SK-N-SH (cell line): ENCODE measurements around the gene MAPK1.

Experiments used
- EZH2phosphoT487 ChIP-seq: fragments of 200-600 bp; sonication (generic); IDR thresholded peaks from 2 replicates; pipeline ENCODE4 v1.6.1; 2017; ENCODE audit warnings: low read depth, mixed run types, mild to moderate bottlenecking, antibody characterized with exemption, moderate library complexity, borderline replicate concordance
- GABPA ChIP-seq: IDR thresholded peaks from 2 replicates; pipeline ENCODE4 v1.4.0; 2012; ENCODE audit warnings: low read depth, mild to moderate bottlenecking
- MXI1 ChIP-seq: IDR thresholded peaks from 2 replicates; pipeline ENCODE4 v1.6.1; 2012; ENCODE audit warnings: mild to moderate bottlenecking, low read depth, low read length, improper control_type of control experiment
- POLR2AphosphoS5 ChIP-seq: IDR thresholded peaks from 2 replicates; pipeline ENCODE4 v1.6.1; 2012; ENCODE audit warnings: low read depth, low read length
- RAD21 ChIP-seq: IDR thresholded peaks from 2 replicates; pipeline ENCODE4 v1.6.1; 2012; ENCODE audit warnings: mild to moderate bottlenecking, low read length
- RCOR1 ChIP-seq: fragments of 150-350 bp; IDR thresholded peaks from 2 replicates; pipeline ENCODE4 v1.6.1; 2017; ENCODE audit warnings: antibody characterized with exemption, low read length
- RFX5 ChIP-seq: IDR thresholded peaks from 2 replicates; pipeline ENCODE4 v1.6.1; 2012; ENCODE audit warnings: mild to moderate bottlenecking, improper control_type of control experiment, low read length
- RXRA ChIP-seq: IDR thresholded peaks from 2 replicates; pipeline ENCODE4 v1.4.0; 2012; ENCODE audit warnings: low read depth, mild to moderate bottlenecking, borderline replicate concordance
- SMC3 ChIP-seq: IDR thresholded peaks from 2 replicates; pipeline ENCODE4 v1.6.1; 2012; ENCODE audit warnings: low read depth, low read length, improper control_type of control experiment
- TAF1 ChIP-seq: IDR thresholded peaks from 2 replicates; pipeline ENCODE4 v1.6.1; 2012; ENCODE audit warnings: low read depth, mild to moderate bottlenecking, low read length, moderate library complexity, borderline replicate concordance
- TF ChIP-seq, protein P1 (sequence below): fragments of 200-600 bp; sonication (generic); IDR thresholded peaks from 2 replicates; pipeline ENCODE4 v1.6.1; 2017; ENCODE audit warnings: antibody characterized with exemption, mild to moderate bottlenecking, moderate library complexity
- TF ChIP-seq, protein P2 (sequence below): IDR thresholded peaks from 2 replicates; pipeline ENCODE4 v1.6.1; 2012; ENCODE audit warnings: mild to moderate bottlenecking, low read depth, low read length, moderate library complexity

DNA sequence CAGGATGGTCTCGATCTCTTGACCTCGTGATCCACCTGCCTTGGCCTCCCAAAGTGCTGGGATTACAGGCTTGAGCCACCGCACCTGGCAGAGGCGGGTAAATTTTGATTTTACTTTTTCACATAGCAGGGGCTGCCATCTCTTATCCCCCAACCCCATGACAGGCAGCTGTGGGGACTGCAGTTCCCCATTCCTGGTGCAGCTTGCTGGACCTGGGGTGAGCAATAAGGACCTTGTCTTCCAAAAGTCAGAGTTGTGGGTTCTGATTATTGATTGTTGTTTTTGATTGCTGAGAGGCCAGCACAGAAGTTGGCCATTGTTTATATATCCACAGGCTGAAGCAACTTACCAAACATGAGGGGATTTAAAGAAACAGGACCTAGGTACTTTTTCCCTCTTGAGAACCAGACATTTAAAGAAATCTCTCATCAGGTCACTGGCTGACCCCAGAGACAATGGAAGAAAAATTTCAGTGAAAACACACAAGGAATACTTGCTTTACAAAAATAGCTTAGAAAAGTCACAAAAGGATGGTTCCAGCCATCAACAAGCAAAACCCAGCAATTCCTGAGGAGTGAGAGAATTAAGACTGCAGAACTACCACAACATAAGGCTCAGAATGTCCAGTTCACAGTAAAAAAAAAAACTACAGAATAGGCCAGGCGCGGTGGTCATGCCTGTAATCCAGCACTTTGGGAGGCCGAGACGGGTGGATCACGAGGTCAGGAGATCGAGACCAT is 22.0 kb upstream of the MAPK1 start:
- TF ChIP-seq, protein P1, sequence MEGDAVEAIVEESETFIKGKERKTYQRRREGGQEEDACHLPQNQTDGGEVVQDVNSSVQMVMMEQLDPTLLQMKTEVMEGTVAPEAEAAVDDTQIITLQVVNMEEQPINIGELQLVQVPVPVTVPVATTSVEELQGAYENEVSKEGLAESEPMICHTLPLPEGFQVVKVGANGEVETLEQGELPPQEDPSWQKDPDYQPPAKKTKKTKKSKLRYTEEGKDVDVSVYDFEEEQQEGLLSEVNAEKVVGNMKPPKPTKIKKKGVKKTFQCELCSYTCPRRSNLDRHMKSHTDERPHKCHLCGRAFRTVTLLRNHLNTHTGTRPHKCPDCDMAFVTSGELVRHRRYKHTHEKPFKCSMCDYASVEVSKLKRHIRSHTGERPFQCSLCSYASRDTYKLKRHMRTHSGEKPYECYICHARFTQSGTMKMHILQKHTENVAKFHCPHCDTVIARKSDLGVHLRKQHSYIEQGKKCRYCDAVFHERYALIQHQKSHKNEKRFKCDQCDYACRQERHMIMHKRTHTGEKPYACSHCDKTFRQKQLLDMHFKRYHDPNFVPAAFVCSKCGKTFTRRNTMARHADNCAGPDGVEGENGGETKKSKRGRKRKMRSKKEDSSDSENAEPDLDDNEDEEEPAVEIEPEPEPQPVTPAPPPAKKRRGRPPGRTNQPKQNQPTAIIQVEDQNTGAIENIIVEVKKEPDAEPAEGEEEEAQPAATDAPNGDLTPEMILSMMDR: no peak
- TF ChIP-seq, protein P2, sequence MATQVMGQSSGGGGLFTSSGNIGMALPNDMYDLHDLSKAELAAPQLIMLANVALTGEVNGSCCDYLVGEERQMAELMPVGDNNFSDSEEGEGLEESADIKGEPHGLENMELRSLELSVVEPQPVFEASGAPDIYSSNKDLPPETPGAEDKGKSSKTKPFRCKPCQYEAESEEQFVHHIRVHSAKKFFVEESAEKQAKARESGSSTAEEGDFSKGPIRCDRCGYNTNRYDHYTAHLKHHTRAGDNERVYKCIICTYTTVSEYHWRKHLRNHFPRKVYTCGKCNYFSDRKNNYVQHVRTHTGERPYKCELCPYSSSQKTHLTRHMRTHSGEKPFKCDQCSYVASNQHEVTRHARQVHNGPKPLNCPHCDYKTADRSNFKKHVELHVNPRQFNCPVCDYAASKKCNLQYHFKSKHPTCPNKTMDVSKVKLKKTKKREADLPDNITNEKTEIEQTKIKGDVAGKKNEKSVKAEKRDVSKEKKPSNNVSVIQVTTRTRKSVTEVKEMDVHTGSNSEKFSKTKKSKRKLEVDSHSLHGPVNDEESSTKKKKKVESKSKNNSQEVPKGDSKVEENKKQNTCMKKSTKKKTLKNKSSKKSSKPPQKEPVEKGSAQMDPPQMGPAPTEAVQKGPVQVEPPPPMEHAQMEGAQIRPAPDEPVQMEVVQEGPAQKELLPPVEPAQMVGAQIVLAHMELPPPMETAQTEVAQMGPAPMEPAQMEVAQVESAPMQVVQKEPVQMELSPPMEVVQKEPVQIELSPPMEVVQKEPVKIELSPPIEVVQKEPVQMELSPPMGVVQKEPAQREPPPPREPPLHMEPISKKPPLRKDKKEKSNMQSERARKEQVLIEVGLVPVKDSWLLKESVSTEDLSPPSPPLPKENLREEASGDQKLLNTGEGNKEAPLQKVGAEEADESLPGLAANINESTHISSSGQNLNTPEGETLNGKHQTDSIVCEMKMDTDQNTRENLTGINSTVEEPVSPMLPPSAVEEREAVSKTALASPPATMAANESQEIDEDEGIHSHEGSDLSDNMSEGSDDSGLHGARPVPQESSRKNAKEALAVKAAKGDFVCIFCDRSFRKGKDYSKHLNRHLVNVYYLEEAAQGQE: no peak
- TF ChIP-seq GABPA: no peak
- TF ChIP-seq TAF1: no peak
- TF ChIP-seq RXRA: no peak
- no peak for TF ChIP-seq RAD21
- no peak for TF ChIP-seq SMC3
- no peak for TF ChIP-seq EZH2phosphoT487
- no peak for TF ChIP-seq RCOR1
- no peak for TF ChIP-seq POLR2AphosphoS5
- TF ChIP-seq MXI1: no peak
- no peak for TF ChIP-seq RFX5
